NCI-H446 treated with DMSO at 0.1 percent for 48 hours (cell line): ENCODE measurements around the gene GRIK4.
"Not testable (repeated sequence)": the region's sequence is repeated elsewhere in the genome, so short reads cannot be mapped to it uniquely, and the experiment has no call there.

Source experiments
- DNase-seq: peaks from one replicate; lab custom pipeline; 2025; lab: John Stamatoyannopoulos, UW

GRIK4 gene

DNA sequence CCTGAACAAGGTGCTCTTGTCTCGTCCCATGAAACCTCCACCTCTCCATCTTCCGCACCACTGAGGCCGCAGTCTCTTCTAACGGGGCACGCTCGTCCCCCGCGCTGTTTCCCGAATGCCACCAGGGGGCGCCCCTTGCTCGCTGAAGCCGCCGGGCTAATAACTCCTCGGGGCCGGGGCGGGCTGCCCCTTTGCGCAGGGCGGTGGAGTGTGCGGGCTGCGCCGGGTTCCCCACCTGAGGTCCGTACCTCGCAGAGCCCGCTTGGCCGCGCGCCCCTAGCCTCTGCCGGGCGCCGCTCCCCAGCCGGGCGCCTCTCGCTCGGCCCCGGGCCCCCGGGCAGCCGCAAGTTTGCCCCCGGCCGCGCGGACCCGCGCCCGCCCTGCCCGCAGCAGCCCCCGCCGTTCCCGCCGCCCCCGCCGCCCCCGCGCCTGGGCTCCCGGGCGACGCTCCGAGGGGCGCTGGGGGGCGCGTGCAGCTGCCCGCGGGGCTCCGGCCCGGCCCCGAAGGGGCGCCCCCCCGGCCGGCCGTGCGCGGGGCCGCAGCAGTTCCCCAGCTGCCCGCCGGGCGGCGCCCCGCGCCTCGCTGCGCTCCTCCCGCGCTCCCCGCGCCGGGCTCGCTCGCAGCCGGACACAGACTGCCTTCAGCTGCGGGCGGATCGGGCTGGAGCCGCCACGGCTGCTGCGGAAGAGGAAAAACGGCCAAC lies at the start of gene GRIK4:
GRIK4 (plus strand) TSS at position 633 of the 704 bp plus-strand sequence. CDS start 148,571 bp downstream, outside the sequence.
- peak; percentile 59 for DNase-seq

DNA sequence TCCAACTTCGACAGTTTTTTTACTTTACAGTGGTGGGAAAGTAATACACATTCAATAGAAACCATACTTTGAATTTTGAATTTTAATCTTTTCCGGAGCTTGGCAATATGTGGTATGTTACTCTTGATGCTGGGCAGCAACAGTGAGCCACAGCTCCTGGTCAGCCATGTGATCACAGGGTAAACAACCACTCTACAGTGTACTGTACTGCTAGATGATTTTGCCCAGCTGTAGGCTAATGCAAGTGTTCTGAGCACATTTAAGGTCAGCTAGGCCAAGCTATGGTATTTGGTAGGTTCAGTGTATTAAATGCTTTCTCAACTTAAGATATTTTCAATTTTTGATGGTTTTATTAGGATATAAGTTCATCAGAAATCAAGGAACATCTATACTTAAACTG lies 48.7 kb upstream of the GRIK4 start:
- no peak for DNase-seq

- no peak for DNase-seq
These were observed 45.5 kb upstream of the GRIK4 start for GRCh38 chr11:120465921-120466534.

- no peak for DNase-seq
These were observed 43.9 kb upstream of the GRIK4 start for GRCh38 chr11:120467627-120468026.

DNA sequence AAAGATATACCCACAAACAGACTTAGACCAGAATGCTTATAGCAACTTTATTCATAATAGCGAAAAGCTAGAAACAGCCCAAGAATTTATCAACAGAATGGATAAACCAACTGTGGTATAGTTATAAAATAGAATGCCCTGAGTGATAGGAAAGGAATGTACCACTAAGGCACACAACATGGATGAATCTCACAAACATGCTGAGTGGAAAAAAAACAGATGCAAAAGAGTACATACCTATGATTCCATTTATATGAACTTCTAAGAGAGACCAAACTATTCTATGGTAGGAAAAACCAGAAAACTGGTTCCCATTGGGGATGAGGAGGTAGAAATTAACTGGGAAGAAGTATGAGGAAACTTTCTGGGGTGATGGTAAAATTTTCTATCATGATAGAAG lies 40.4 kb upstream of the GRIK4 start:
- DNase-seq: no peak

DNA sequence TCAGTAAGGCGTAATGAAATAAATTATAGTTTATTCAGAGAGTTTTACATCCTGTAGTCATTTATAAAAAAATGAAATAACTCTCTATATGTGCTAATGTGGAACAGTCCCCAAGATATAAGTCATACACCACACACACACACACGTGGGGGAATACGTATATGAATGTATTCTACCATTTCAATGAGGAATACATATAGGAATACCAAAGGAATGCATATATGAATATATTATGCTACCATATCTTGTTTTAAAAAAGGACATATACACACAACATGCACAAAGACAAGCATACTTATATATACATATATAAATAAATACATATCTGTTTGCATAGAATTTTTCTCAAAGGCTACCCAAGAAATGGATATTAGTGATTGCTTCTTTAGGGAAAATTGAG lies 39.6 kb upstream of the GRIK4 start:
- no peak for DNase-seq

DNA sequence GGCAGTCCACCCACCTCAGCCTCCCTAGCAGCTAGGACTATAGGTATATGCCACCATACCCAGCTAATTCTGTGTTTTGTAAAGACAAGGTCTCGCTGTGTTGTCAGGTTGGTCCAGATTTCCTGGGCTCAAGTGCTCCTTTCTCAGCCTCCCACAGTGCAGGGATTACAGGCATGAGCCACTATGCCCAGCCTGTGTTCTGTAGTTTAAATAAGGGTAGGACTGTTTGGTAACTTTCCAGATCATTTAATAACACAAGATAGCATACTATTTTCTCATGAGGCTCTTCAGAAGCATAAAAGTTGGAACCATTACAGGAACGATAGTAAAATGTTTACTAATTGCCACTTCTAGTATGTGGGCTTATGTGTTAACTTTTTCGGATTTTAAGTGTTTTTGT lies 38.0 kb upstream of the GRIK4 start:
- DNase-seq: no peak

- no peak for DNase-seq
These were observed 29.4 kb upstream of the GRIK4 start for GRCh38 chr11:120482149-120482548.

DNA sequence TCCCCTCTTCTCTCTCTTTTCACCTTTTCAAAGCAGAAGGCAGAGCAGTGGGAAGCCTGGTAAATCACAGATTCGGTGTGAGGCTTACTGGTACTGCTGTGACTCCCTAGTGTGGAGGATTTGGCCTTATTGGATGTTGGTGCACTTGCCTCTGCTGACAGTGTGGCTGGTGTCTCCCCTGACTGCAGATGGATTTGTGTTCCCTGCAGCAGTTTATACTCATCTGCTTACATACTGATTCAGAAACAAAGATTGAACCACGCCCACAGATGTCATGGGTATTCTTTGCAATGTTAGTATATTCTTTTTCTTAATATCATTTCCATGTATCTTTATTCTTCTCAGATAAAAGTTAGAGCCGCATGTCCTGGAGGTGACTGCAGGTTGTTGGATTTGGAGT lies 26.8 kb upstream of the GRIK4 start:
- no peak for DNase-seq

- DNase-seq: no peak
These were observed 25.4 kb upstream of the GRIK4 start for GRCh38 chr11:120486138-120486537.

DNA sequence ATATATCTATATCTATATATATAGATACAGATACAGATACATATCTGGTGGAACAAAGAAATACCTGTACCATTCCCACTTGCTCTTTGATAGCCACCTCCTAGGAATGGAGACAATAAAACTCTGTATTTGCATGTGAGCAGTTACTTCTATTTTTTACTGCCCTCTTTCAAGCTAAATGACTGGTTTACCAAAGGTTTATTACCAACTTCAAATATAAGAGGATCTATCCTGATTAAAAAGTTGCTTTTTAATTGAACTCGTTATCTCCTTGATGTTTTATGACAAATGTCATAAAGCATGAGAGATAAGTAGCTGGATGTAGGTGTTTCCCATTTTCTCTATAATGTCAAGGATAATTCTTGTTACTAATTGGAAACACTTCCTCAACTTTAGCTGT lies 21.7 kb upstream of the GRIK4 start:
- no peak for DNase-seq

GRCh38 chr11:120492486-120492885 lies 19.1 kb upstream of the GRIK4 start:
- DNase-seq: no peak

DNA sequence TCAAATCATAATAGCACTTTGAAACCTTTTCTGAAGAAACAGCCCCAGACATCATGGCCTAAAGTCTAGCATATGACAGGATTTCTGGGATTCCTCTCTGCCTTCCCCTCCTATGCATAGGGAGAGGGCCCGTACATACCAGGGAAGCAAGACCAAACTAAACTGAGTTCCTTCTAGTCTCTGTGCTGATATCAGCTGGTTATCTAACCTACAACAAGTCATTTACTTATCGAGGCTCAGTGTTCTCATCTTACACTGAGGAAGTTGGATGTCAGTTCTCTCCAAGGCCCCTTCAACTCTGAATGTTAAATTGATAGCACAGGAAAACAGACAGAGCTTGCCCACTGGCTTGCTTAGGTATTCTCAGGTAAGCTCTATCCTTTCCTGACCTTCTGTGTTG lies 17.0 kb upstream of the GRIK4 start:
- no peak for DNase-seq

GRCh38 chr11:120499088-120499487 lies 12.5 kb upstream of the GRIK4 start:
- DNase-seq: no peak

- no peak for DNase-seq
These were observed 11.7 kb upstream of the GRIK4 start for GRCh38 chr11:120499859-120500258.

DNA sequence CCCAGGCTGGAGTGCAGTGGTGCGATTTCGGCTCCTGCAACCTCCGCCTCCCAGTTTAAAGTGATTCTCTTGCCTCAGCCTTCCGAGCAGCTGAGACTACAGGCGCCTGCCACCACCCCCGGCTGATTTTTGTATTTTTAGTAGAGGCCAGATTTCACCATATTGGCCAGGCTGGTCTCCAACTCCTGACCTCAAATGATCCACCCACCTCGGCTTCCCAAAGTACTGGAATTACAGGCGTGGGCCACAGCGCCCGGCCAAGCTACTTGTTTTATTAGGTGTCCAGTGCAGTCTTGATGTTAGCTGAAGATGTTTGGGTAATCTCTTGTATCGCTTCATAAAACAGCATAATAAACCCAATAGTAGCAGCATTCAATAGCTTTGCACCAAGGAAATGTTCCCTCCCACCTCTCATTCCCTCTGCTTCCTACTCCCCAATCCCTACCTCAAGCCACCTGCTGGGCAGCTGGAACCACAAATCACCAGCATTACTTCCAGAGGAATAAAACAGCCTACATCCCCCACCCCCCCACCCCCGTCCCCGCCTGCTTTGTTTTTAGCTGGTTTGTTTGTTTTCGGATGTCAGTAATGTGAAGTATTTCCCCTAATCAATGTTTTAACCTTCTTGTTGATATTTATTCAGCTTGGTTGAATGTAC lies 11.0 kb upstream of the GRIK4 start:
- no peak for DNase-seq

DNA sequence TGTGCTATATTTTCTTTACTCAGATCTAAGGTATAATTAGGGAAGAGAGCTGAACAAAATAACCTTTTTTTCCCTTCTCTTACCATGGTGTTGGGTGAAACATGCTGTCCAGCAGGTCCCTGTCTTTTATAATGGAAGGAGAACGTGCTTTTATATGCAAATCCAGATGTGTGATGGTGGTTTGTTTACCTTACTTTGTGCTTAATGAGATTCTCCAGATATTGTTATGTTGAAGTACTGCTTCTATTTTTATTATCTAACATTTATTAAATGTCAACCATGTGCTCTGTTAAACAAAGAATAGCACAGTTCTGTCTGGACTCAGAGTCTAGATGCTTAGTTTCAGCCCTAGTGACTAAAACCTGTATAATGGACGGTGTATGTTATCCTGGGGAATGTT lies 10.1 kb upstream of the GRIK4 start:
- no peak for DNase-seq

- DNase-seq: no peak
These were observed 9.4 kb upstream of the GRIK4 start for GRCh38 chr11:120501976-120502755.

DNA sequence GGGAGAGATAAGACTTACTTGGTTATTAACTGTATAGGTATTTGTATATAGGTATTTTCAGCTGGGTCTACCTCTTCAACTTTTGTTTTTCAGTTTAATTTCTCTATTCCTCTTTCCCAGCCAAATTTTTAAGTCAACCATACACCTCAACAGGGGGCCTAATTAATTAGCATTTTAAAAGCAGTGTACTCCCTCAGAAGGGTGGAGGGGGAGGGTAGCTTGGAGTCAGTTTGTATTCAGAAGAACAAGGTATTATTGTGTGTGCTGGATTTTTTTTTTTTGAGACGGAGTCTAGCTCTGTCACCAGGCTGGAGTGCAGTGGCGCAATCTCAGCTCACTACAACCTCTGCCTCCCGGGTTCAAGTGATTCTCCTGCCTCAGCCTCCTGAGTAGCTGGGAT lies 8.0 kb upstream of the GRIK4 start:
- DNase-seq: not testable (repeated sequence)

DNA sequence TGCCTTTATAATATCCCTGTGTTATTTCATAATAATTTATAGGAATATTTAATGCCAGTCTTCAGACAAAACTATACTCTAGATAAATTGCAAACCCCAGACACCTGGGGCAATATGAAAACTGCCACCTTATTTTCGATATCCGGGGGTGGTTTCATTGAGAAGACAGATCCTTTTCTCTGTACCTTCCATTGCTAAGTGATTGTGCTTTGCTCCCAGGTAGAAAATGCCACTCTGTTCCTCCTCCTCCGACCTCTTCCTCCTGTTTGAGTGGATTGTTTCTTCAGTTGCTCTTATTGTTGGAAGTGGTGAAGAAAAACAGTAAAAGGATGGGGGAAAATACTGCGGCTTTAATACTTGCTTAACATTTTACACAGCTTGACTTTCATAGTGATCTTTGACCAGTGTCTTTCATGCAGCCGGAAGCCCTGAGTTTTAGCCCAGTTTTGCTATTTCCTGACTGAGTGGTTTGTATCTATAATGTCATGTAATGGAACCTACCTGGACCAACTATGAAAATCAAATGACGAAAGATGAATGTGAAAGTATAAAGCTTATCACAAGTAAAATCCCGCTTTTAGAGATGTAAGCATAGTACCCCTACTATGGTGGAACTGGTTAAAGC lies 5.6 kb upstream of the GRIK4 start:
- DNase-seq: no peak

DNA sequence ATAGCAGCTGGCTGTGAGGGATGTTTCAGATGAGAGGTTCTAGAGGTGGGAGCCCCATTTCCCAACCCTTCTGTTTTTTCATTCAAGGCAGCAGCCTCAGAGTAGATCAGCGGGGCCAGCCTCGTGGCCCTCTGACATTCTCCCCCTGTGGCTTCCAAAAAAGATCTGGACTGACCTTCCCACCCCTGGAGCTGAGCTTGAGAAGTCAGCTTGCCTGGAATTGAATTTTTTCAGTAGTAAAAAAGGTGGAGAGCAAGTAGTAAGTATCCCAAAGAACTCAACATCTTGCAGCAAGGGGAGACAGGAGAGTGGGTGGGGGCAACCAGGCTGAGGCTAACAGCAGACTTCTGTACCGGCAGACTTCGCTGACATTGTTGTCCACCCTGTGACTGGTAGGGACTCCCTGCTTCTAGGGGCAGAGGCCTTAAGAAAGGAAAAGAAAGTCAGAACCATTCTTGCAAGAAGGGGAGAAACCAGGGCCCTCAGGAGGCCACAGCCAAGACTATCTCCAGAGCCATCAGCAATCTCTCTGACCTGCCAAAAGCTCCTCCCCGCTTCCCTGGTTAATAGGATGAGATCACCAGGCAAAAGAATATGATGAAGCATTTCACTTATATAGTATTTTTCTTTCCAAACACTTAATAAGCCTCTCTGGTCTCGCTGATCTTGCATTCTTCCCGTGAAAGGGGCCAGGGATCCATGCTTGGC lies 2.0 kb upstream of the GRIK4 start:
- DNase-seq: no peak
